Neural cell (in vitro differentiated cells): ENCODE measurements around the gene GPR78. TPM values are rescaled to one million over a fixed set of nuclear protein-coding genes. Genes with fewer than 3 reads are reported as not detected.

Source experiments
- H2AFZ ChIP-seq: fragments of 200-600, 300-800 bp; sonication (generic), shearing (Covaris generic); 2 replicates; pipeline ENCODE4 v1.6.0; 2014; ENCODE audit warnings: low read depth, mild to moderate bottlenecking, antibody characterized with exemption, low read length, moderate library complexity
- H3F3A ChIP-seq: fragments of 200-600 bp; shearing (Covaris generic); 2 replicates; pipeline ENCODE4 v1.6.1; 2016; ENCODE audit warnings: mild to moderate bottlenecking, moderate library complexity, mixed read lengths, antibody characterized with exemption, low read length; ENCODE audit not compliant: insufficient read depth, poor library complexity, severe bottlenecking
- H3K27ac ChIP-seq: fragments of 200-600, 300-800 bp; sonication (generic), shearing (Covaris generic); 2 replicates; pipeline ENCODE4 v1.5.1; 2014; ENCODE audit warnings: mild to moderate bottlenecking, low read length, moderate library complexity
- H3K27me3 ChIP-seq: fragments of 300-800, 200-600 bp; sonication (generic), shearing (Covaris generic); 2 replicates; pipeline ENCODE4 v1.6.0; 2014; ENCODE audit warnings: mild to moderate bottlenecking, low read depth, low read length, moderate library complexity; ENCODE audit not compliant: insufficient read depth
- H3K36me3 ChIP-seq: fragments of 300-800, 200-600 bp; sonication (generic), shearing (Covaris generic); 2 replicates; pipeline ENCODE4 v1.5.1; 2014; ENCODE audit warnings: mild to moderate bottlenecking, antibody characterized with exemption, low read length, moderate library complexity; ENCODE audit not compliant: insufficient read depth
- H3K4me2 ChIP-seq: fragments of 300-800, 200-600 bp; sonication (generic), shearing (Covaris generic); 2 replicates; pipeline ENCODE4 v1.6.0; 2014; ENCODE audit warnings: mild to moderate bottlenecking, low read length
- H3K4me3 ChIP-seq: fragments of 300-800, 200-600 bp; sonication (generic), shearing (Covaris generic); 2 replicates; pipeline ENCODE4 v1.5.1; 2014; ENCODE audit warnings: mild to moderate bottlenecking, low read length, moderate library complexity
- H3K79me2 ChIP-seq: fragments of 200-600 bp; shearing (Covaris generic); replicated peaks from 2 replicates; pipeline ENCODE4 v1.6.0; 2014; ENCODE audit warnings: mild to moderate bottlenecking, low read length, moderate library complexity; ENCODE audit not compliant: insufficient read depth
- H3K9ac ChIP-seq: fragments of 300-800, 200-600 bp; sonication (generic), shearing (Covaris generic); 2 replicates; pipeline ENCODE4 v1.6.1; 2016; ENCODE audit warnings: mild to moderate bottlenecking, low read length, mixed read lengths
- H3K9me2 ChIP-seq: fragments of 200-600 bp; shearing (Covaris generic); 2 replicates; pipeline ENCODE4 v1.6.1; 2016; ENCODE audit warnings: mild to moderate bottlenecking, low read length, mixed read lengths; ENCODE audit not compliant: insufficient read depth
- H3K9me3 ChIP-seq: fragments of 200-600, 300-800 bp; sonication (generic), shearing (Covaris generic); 2 replicates; pipeline ENCODE4 v1.6.1; 2016; ENCODE audit warnings: mild to moderate bottlenecking, mixed run types, low read length, moderate library complexity, mixed read lengths
- H4K20me1 ChIP-seq: fragments of 200-600 bp; shearing (Covaris generic); 2 replicates; pipeline ENCODE4 v1.6.1; 2016; ENCODE audit warnings: mild to moderate bottlenecking, mixed run types; ENCODE audit not compliant: insufficient read depth
- CTCF ChIP-seq: fragments of 450-650 bp; IDR thresholded peaks from 2 replicates; pipeline ENCODE4 v1.5.1; 2014; ENCODE audit warnings: antibody characterized with exemption, mild to moderate bottlenecking, moderate library complexity; ENCODE audit not compliant: poor library complexity, severe bottlenecking
- EP300 ChIP-seq: fragments of 450-650 bp; conservative IDR thresholded peaks from 2 replicates; pipeline ENCODE4 v1.6.1; 2014; ENCODE audit warnings: antibody characterized with exemption, mild to moderate bottlenecking, moderate library complexity; ENCODE audit not compliant: poor library complexity, severe bottlenecking
- EZH2 ChIP-seq: fragments of 200-600, 300-800 bp; shearing (Covaris generic), sonication (generic); IDR thresholded peaks from 2 replicates; pipeline ENCODE4 v1.6.1; 2014; ENCODE audit warnings: antibody characterized with exemption, low read length, borderline replicate concordance, mild to moderate bottlenecking; ENCODE audit not compliant: insufficient read depth, poor library complexity, severe bottlenecking
- MXI1 ChIP-seq: fragments of 450-650 bp; conservative IDR thresholded peaks from 2 replicates; pipeline ENCODE4 v1.6.1; 2014; ENCODE audit warnings: antibody characterized with exemption, mild to moderate bottlenecking; ENCODE audit not compliant: poor library complexity, severe bottlenecking
- POLR2AphosphoS5 ChIP-seq: IDR thresholded peaks from 2 replicates; pipeline ENCODE4 v1.6.1; 2012
- RAD21 ChIP-seq: fragments of 450-650 bp; conservative IDR thresholded peaks from 2 replicates; pipeline ENCODE4 v1.6.1; 2014; ENCODE audit warnings: antibody characterized with exemption, mild to moderate bottlenecking, moderate library complexity
- REST ChIP-seq: IDR thresholded peaks from 2 replicates; pipeline ENCODE4 v1.6.1; 2012; ENCODE audit warnings: borderline replicate concordance
- SMC3 ChIP-seq: fragments of 450-650 bp; conservative IDR thresholded peaks from 2 replicates; pipeline ENCODE4 v1.6.1; 2014; ENCODE audit warnings: antibody characterized with exemption, mild to moderate bottlenecking, moderate library complexity; ENCODE audit not compliant: poor library complexity
- TAF1 ChIP-seq: IDR thresholded peaks from 2 replicates; pipeline ENCODE4 v1.6.1; 2012; ENCODE audit warnings: low read depth
- polyA plus RNA-seq: library from polyadenylated mRNA; depleted of rRNA; stranded (reverse); fragments of >200 nt; gene quantifications from 2 replicates; pipeline ENCODE4 v1.2.3, GENCODE V29; 2014

The GPR78 gene
- polyA plus RNA-seq, 1 donor from 2014 or later, result not detected

GRCh38 chr4:8589336-8589735 lies 9.1 kb downstream of the GPR78 start (continued):
- TF ChIP-seq EP300 (no peak), MXI1 (no peak)

GRCh38 chr4:8589823-8590545 lies 9.8 kb downstream of the GPR78 start:
- H3K9ac ChIP-seq, result no peak overlapping the region
- no peak overlapping the region for H3K4me2 ChIP-seq
- no peaks in the 10 kb centered on the region for H3K9me2 ChIP-seq
- peaks cover 39% of the 10 kb centered on the region for H3K27me3 ChIP-seq
- H3K9me3 ChIP-seq, result no peaks in the 10 kb centered on the region
- no peaks in the 10 kb centered on the region for H4K20me1 ChIP-seq
- no peaks in the 10 kb centered on the region for H3F3A ChIP-seq
- no peak for TF ChIP-seq POLR2AphosphoS5
- TF ChIP-seq EZH2, result no peak
- TF ChIP-seq TAF1, result no peak
- no peak for TF ChIP-seq SMC3
- TF ChIP-seq CTCF, result no peak
- no peak for TF ChIP-seq RAD21
- no peak for TF ChIP-seq REST
- TF ChIP-seq EP300, result no peak
- TF ChIP-seq MXI1, result no peak
- H3K27ac ChIP-seq, result no peak overlapping the region
- H3K4me3 ChIP-seq, result no peak overlapping the region
- H3K36me3 ChIP-seq, result no peaks in the 10 kb centered on the region
- H3K79me2 ChIP-seq, result no peaks in the 10 kb centered on the region
- no peak overlapping the region for H2AFZ ChIP-seq

GRCh38 chr4:8590546-8590880 lies 10.3 kb downstream of the GPR78 start:
- no peaks in the 10 kb centered on the region for H4K20me1 ChIP-seq
- H3K4me3 ChIP-seq, result no peak overlapping the region
- no peak overlapping the region for H2AFZ ChIP-seq
- no peaks in the 10 kb centered on the region for H3F3A ChIP-seq
- H3K9me3 ChIP-seq, result no peaks in the 10 kb centered on the region
- no peak overlapping the region for H3K27ac ChIP-seq
- no peaks in the 10 kb centered on the region for H3K79me2 ChIP-seq
- no peaks in the 10 kb centered on the region for H3K36me3 ChIP-seq
- no peaks in the 10 kb centered on the region for H3K9me2 ChIP-seq
- peaks cover 36% of the 10 kb centered on the region for H3K27me3 ChIP-seq
- no peak overlapping the region for H3K9ac ChIP-seq
- no peak overlapping the region for H3K4me2 ChIP-seq
- no peak for TF ChIP-seq REST
- no peak for TF ChIP-seq EZH2
- no peak for TF ChIP-seq CTCF
- no peak for TF ChIP-seq POLR2AphosphoS5
- no peak for TF ChIP-seq EP300
- no peak for TF ChIP-seq SMC3
- no peak for TF ChIP-seq MXI1
- no peak for TF ChIP-seq TAF1
- TF ChIP-seq RAD21, result no peak
